Activated CD4-positive, alpha-beta T cell treated with anti-CD3 and anti-CD28 coated beads for 48 hours (primary cell): ENCODE data around the gene KDM4B.

Source experiments
- DNase-seq: peaks from one replicate; pipeline ENCODE4 v3.0.0-alpha.2; 2020

KDM4B gene

DNA sequence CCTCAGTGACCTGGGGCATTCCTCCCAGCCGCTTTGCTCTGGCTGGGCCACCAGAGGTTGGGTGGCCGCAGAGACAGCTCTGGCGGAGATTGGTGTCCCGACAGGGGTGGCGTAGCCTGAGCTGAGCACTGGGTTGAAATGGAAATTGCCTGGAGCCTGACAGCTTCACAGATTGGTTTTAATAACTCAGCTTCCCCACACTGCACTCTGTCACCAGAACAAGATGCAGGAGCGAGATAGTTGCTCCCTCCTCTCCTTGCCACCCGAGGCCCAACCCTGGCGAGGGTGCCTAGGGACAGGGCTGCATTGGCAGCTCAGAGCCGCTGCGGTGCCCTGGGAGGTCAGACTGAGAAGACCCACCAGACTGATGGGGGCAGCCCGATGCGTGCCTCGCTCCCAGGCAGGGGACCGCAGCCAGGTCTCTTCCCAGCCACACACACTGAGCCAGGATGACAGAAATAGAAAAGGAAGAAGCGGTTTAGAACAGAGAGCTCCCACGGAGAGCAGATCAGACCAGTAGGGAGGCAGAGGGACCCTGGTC is 84.1 kb downstream of the KDM4B start:
- DNase-seq: no peak

DNA sequence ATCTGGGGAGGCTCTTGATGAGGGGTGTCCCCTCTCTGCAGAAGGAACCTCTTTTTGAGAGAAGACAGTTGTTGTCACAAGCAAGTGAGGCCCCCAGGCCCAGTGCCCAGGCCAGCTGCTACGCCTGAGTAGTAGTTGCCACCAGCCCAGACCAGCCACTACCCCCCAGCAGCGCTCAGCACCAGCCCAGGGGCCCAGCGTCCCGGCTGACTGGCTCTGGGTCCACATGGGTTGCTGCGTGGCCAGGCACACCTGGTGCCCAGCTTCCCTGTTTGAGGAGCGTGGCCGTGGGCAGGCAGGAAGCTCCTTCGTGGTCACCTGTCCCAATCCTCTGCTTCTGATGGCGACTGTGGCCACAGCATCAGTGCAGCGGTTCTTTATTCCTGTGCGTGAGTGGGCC is 84.7 kb downstream of the KDM4B start:
- no peak for DNase-seq

DNA sequence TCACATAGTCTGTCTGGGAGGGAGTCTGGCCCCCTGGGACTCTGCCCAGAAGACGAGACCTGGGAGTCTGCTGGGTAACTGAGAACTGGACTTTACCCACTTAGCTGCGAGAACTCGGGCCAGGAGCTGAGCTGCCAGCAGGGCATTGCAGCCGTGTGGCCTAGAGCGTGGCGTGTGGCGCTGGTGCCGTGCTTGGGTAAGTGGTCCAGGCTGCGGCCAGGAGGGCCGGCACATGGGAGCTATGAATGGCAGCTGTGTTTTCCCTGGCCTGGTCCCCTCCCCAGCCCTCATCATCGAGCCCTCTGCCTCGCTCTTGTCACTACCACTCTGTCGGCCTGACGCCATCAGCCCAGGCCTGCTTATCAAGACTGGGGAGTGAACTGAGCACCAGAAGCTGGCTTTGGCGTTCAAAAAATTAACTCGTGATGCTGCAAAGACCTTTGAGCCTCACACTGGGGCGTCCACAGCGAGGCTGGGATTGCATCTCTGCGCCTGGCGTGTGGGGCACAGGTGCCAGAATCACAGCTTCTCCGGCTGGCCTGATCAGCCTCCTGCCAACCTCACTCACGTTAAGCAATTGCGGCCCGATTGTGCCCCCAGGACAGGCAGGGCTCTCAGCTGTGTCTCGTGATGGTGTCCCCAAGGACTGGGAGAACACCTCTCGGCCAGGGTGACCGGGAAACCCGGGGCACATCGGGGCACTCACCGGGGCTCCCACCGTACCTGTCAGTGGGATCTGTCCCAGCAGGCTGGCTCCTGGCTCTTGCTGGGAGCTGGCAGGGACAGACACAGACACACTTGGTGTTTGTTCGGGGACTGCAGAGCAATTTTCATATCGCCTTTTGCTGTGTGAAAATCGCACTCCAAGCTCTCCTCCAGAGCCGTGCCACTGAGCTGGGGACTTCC is 85.9 kb downstream of the KDM4B start:
- DNase-seq: no peak

DNA sequence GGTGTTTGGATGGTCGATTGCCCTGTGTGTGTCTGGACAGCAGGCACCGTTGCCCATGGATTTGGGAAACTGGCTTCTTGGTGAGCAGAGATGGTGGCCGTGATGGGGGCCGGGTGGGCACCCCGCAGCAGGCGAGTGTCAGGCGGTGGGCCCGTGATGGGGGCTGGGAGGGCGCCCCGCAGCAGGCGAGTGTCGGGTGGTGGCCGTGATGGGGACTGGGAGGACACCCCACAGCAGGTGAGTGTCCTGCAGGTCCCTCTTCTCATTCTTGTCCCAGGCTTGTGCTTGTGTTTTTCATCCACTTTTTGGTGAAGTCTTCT is 86.5 kb downstream of the KDM4B start:
- no peak for DNase-seq

DNA sequence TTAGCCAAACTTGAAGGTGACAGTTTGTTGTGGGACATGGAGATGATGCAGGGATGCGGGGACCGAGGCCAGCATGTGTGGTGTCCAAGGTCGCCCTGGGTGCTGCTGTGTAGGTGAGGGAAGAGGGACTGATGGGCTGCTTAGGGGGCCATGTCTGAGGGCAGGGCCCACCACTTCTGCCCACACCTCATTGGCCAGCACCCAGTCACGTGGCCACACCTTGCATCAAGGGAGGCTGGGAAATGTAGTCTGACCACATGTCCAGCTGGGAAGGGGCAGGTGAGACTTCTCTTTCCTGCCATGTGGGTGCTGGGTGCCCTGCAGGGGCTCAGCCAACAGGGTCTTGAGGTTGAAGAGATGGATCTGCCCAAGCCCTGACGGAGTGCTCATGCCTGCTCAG is 88.9 kb downstream of the KDM4B start:
- DNase-seq: no peak

DNA sequence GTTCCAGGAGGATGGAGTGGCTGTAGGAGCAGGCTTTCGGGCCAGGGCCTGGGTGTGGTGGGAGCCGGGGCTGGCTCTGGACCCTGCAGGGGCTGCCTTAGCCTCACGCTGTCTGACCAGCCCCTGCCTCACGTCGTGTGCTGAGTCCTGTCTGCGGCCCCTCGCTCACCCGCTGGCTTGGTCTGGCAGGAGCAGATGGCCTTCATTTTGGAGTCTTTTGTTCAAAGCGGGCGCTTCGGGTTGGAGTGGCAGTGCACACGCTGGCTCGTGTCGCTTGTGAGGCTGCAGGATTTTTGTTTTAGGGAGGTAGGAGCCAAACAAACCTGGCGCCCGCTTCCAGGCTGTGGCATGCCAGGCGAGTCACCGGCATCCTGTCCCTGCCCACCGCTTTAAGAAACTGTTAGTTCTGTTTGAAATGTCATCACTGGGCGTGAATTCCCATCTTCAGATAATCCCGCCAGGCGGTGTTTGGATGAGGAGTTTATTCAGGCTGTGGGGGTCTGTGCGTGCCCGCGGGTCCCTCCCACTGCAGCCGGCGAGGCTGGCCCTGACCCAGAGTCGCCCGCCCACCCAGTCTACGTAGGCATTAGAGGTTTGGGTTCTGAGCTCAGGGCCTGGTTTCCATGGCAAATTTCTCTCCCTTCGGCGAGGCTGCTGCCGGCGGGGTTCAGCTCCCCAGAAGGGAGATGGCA is 89.8 kb downstream of the KDM4B start:
- no peak for DNase-seq

DNA sequence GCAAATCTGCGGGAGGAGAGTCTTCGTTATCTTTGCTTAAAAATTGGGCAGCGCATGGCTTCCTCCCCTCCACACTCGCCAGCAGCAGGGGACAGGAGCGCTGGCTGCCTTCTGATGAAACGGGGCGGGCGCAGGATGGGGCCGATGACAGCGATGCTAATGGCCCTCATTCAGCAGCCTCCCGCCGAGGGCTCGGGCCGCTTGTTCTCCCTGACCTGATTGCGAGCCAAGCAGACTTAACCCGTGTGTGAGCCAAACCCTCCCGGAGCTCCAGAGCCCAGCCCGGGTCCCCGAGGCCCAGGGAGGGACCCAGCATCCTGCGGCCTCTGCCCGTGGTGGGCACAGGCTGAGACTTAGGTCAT is 90.3 kb downstream of the KDM4B start:
- DNase-seq: no peak

DNA sequence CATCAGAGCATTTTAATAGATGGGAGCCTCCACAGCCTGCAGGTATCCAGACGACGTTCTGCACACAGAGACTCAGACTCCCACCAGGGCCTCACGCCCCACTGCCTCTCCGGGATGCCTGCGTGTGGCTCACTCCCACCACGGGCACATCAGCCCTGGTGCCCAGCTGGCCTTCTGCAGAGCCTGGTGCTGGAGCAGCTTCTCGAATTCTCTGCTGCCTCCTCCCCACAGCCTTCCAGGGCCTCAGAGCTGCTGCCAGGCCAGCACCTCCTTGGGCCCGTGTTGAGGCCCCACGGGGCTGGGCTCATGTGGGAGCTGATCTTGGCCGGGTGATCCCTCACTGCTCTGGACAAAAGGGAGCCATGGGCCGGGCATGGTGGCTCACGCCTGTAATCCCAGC is 90.9 kb downstream of the KDM4B start:
- DNase-seq: no peak

DNA sequence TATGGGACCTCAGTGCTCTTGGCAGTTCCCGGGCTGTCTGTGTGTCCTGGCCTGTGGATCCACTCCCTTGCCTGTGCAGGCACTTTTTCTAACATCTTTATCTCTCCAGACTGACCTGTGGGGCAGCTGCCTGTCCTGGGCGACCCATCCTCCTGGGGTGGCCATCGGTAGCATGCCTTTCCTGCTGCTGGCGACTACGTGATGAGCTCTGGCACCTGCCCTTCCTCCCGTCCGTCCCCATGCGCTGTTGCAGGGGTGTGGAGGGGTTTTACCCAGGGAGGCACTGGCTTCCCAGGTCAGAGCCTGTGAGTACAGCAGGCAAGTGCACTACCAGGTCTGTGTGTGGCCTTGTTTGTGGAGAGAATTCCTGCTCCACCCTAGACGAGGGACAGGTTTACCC is 93.3 kb downstream of the KDM4B start:
- no peak for DNase-seq

DNA sequence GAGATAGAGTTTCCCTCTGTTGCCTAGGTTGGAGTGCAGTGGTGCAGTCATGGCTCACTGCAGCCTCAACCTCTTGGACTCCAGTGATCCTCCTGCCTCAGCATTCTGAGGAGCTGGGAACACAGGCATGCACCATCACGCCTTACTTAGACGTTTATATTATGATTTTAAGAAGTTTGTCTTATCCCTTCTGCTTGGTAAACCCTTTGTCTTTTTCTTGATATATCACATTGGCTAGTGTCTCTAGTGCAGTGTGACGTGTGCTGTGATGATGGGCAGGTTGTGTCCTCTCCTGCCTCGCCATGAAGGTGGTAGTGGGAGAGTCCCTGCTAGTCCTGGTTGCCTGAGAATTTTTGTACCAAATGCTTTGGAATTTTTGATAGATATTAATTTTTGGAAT is 93.9 kb downstream of the KDM4B start:
- no peak for DNase-seq

DNA sequence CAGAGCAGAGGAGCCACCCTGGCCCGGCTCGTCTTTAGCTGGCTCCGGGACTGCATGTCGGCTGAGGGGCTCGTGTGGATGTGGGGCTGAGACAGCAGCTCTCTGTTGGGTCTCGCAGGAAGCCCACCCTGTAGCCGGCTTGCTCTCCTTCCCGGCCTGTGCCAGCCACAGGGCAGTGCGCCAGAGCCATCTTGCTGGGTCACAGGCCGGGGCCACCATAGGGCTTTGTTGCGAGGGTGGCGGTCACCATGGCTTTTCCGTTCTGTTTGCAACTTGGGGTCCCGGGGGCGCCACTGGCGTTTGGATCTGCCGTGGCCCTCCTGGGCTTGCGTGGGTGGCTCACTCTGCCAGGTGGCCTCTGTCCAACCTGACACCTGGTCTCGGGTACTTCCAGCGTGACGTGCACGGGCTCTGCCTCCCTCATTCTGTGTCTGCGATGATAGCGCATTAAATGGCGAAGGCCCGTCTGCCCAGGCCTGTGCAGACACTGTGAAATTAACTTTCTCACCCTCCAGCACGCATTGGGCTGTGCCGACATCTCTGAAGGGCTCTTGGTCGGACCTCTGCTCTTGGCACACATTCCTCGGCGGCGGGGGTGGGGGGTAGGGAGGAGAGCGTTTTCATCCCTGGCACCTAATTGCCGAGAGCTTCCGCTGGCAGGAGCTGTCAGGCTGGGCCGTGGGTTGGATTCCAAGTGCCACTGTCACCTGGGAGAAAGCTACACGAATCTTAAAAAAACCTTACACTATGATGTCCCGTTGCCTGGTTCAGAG is 95.1 kb downstream of the KDM4B start:
- no peak for DNase-seq

DNA sequence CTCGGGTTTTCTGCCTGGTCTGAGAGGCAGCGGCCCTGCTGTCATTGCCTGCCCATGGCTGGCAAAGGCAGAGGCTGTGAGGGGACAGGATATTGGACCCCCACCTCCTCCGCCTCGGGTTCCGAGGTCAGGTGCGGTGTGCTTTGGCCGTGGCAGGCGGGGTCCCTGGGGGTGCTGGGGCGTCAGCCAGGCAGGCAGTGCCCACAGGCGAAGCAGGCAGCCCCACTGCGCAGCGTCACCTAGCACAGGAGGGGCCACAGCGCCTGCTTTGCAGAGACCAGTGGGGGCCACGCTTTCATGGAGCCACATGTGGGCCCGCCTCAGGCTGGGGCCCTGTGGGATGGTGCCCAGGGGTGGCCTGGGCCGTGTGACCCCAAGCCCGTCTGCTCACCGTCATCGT is 96.0 kb downstream of the KDM4B start:
- DNase-seq: no peak

DNA sequence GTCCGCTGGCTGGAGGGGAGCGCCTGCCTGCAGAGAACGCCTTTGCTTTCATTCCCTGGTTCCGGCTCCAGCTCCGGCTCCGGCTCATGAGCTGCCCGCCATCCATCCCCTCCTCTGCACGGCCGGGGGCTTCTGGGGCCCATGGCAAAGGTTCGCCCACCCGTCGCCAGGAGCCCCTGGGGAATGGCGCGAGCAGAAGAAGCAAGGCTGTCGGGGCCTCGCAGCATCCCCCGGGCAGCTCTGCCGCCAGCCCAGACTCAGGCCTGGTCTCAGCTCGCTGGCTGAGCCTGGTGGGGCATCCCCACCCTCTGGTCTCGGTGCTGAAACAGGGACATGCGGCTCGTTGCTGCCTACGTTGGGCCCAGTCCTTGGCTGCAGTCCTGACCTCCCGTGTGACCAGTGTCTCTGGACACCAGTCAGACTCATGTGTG is 96.8 kb downstream of the KDM4B start:
- DNase-seq: no peak

DNA sequence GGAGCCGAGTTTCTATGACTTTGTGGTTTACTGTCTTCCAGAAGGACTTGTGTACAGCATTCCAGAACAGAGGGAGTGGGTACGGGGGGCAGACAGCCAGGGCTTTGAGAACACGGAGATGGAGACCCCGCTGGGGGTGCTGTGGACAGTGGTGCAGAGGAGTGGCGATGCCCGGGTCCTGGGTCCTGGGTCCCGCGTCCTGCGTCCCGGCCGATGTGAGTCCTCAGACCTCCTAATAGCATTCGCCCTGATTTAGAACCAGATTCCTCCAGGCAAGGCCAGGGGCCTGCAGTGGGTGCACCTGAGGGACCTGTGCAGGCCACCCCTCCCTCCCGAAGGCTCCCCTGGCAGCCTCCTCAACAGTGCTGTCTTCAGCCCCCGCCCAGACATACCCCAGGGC is 97.9 kb downstream of the KDM4B start:
- DNase-seq: no peak

DNA sequence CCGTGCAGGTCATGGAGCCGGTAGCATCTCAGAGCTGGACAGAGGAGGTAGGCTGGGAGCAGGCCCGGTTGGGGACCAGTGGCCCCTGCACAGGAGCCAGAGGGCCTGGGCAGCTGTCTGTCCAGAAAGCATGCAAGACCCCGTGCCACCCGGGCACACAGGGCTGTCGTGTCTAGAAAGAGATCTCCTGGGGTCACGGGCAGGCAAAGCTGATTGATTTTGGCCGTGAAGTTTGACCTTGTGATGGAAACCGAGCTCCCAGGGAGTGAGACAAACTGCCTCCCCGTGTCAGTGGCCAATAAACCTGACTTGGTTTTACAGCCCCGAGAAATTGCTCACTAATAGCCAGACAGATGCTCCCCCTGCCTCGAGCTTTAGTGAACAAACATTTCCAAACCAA is 98.8 kb downstream of the KDM4B start:
- DNase-seq: no peak

DNA sequence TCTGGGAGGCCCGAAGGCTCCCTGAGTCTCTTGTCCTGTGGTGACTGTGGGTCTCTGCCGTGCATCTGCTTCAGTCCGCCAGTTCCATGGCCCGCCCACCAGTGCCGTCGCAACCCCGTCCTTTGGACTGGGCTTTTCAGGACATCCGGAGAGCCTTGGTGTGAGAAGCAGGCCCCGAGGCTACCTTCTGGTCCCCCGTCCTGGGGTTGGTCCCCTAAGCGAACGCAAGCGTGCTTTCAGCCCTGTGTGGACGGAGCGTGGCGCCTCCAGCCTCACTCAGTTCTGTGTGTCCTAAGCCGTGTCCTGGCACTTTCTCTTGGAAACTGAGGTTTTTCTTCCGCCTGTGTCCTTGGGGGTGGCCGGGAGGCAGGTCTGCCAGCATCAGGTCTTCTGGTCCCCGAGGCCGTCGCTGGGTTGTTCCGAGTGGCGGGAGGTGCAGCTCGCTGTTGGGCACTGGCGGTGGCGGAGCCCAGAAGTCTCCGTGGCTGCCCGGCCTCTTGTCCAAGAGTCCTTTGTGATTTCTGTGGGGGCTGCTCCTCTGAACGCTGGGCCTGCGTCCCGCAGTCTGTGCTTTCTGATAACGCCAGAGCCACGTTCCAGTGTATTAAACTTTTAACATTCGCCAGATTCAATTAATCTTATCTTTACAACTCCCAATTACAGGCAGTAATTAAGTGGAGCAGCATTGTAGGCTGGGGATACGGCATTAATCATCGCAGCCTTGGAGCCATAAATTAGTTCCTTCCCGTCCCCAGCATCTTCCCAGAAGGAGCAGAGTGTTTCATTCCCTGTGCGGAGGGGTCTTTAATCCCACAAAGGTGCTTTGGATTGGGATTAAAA is 99.5 kb downstream of the KDM4B start:
- no peak for DNase-seq

DNA sequence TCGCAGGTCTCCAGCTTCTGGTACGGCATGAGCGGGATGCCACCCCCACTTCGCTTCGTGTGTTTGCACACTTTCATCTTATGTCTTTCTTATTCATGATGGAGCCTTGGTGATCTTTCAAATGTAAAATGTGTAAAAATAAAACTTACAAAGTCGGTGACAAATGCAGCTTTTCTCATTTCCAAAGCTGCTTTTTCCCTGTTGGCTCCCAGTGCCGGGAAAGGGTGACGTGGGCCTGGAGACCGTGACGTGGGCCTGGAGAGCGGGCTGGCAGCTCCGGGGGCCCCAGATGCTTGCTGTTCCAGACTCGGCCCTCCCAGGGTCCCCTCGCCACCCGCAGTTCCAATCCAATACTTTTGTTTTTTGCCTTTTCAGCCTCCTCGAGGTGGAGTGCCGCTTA is 101.4 kb downstream of the KDM4B start:
- DNase-seq: no peak

DNA sequence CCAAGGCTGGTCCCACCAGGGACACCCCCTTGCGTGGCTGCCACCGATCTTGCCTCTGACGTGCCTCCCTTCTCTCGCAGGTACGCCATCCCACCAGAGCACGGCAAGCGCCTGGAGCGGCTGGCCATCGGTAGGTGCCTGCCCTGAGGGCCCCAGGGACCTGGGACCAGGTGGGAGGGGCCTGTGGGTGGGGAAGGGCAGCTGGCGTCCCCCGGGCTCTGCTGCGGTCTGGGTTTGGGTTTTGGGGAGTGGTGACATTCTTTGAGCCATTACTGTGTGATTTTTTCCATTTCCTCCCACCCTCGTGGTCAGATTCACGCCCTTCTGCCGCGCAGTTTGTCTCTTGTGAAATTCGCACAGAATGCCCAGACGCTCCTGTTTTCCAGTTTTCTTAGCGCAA is 102.0 kb downstream of the KDM4B start:
- DNase-seq: no peak

DNA sequence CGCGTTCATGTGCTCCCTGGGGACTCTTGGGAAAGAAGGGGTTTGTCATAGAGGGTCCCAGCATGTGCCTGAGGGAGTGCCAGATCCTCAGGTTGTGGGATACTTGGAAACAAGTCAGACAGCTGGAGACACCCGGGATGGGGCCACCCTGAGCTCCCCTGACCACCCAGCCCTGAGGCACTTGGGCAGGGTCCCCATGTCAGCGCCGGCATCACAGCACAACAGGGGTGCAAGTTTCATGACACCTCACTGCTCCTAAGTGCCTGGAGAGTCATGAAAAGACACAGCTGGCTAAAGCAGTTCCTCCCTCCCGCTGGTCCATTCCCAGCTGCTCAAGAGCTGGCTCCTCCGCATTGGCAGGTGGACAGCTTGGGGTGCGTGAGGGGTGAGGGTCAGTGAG is 102.7 kb downstream of the KDM4B start:
- no peak for DNase-seq

DNA sequence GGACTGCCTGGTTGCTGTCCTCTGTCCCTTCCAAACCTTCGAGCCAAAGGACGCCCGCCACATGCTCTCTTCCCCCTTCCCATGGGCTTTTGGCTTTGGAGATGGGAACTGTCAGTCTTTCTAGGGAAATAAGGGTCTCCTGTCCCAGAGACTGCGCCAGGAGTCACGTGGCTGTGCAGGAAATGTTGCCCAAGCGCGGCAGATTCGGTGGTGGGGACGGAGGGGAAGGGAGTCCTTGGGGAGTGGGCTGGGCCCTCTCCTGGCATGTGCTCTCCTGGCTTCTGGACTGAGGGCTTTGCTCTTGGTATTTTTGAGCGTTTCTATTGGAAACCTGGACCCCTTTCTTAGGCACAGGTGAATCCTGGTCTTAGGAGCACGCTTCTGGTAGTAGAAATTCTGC is 103.2 kb downstream of the KDM4B start:
- DNase-seq: no peak

DNA sequence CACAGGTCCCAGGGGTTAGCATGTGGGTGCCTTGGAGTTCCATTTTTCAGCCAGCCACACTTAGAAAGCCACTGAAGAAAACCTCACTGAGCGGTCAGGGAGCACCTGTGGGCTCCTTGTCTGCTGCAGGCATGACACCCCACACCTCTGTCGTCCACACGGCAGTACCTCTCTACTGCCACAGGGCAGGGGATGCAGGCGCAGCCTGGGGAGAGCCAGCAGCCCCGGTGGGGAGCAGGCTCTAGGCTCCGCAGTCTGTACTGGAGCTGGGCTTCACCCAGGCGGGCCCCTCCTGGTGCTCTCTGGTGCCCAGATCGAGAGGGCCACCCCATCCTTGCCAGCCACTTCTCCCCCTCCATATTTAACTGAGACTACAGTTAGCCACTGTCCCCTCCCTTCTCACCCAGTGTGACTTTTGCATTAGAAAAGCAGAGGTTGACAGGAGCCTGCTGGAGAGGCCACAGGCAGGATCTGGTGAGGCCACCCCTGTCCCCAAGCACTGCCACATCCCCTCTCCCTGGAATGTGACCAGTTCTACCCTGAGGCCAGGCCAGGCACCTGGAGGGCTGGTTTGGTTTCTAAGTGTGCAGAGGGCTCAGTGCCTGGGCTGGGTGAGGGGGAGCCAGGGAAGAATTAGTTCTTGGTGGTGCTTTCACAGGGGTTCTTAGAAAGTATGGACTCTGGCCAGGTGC is 104.4 kb downstream of the KDM4B start:
- no peak for DNase-seq

DNA sequence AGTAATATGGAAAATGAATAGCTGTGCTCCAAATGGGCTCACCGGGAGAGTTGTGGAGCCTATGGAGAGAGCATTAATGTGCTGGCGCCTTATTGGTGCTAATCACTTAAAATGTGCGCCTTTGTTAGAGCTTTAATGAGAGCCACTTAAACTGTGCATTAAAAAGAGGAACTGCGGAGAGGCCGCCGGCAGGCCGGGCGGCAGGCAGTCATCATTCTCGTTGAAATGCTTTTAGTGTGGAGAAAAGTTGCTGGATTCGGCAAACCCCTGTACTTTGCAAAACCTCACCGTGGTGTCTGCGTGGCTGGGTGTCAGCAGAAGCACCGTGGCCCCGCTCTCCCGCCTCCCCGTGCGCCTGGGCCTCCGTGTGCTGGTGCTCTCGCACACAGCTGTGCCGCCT is 105.5 kb downstream of the KDM4B start:
- no peak for DNase-seq
